Keratinocyte (primary cell): ENCODE results near the gene CCDC175.

Experiments
- EZH2 ChIP-seq: IDR thresholded peaks from one replicate; pipeline ENCODE4 v1.6.1; 2012; ENCODE audit warnings: inconsistent platforms, mild to moderate bottlenecking, low read length, moderate library complexity
- TF ChIP-seq, protein P1 (sequence below), 3 experiments: IDR thresholded peaks in 1 of 3; conservative IDR thresholded peaks in 1 of 3; optimal IDR thresholded peaks in 1 of 3; 2 replicates in 2 of 3; 3 replicates in 1 of 3; pipeline versions ENCODE3 to v1.5.1; 2011; ENCODE audit warnings: low read length in 3 of 3, mild to moderate bottlenecking in 3 of 3, moderate library complexity in 2 of 3, control low read depth in 1 of 3, inconsistent platforms in 1 of 3; ENCODE audit not compliant: insufficient read depth in 2 of 3; ENCODE audit errors: extremely low read depth in 1 of 3

GRCh38 chr14:59455411-59455810 lies 121.2 kb downstream of the CCDC175 start:
- TF ChIP-seq, protein P1, sequence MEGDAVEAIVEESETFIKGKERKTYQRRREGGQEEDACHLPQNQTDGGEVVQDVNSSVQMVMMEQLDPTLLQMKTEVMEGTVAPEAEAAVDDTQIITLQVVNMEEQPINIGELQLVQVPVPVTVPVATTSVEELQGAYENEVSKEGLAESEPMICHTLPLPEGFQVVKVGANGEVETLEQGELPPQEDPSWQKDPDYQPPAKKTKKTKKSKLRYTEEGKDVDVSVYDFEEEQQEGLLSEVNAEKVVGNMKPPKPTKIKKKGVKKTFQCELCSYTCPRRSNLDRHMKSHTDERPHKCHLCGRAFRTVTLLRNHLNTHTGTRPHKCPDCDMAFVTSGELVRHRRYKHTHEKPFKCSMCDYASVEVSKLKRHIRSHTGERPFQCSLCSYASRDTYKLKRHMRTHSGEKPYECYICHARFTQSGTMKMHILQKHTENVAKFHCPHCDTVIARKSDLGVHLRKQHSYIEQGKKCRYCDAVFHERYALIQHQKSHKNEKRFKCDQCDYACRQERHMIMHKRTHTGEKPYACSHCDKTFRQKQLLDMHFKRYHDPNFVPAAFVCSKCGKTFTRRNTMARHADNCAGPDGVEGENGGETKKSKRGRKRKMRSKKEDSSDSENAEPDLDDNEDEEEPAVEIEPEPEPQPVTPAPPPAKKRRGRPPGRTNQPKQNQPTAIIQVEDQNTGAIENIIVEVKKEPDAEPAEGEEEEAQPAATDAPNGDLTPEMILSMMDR (optimal IDR thresholded peaks at IDR 0.05 in 1 of 3, IDR thresholded peaks at IDR 0.05 in 1 of 3, conservative IDR thresholded peaks at IDR 0.05 in 1 of 3; ENCODE audit: extremely low read depth in 1 of 3, insufficient read depth in 2 of 3, low read length in 3 of 3): no peak
- no peak for TF ChIP-seq EZH2
